Kidney capillary endothelial cell (primary cell): ENCODE data around the gene BRINP2.

Source experiments
- DNase-seq: peaks from one replicate; pipeline ENCODE4 v3.0.0-alpha.2; 2018; ENCODE audit warnings: low spot score

The BRINP2 gene

DNA sequence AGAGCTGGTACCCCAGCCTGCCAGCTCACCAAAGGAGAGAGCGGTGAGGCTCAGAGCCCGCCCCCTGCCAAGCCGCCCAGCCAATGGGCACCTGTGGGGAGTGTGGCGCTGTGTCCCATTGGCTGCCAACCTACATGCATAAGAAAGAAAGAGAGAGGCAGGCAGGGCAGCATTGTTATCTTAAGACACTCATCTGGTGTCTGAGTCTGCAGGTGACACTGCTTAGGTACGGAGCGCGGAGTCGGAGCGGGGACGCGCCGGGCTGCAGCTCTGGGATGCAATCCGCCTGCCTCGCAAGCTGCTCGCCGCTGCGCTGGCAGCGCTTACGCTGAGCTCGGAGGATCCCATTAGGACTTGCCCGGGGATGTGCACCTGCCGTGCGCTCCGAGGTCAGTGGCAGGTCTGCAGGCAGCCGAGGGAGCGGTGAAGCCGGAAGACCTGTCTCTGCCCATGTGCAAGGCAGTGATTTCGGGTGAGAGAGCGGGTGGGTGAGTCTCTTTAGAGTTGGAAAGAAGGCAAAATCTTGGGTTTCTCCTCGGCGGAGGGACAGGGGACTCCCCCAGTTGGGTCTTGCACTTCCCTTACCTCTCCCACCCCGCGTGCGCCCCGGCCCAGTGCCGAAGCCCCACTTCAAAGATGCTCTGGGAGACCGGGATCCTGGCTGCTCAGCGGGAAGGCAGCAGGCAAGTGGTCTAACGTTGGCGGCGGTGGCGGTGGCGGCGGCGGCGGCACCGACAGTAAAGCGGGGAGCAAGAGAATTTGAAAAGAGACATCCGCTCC, at the start of gene BRINP2:
Gene BRINP2 (plus strand): TSS at position 203 of the 780 bp plus-strand sequence. CDS start 58,919 bp downstream, outside the sequence.
- DNase-seq, result no peak

GRCh38 chr1:177122461-177123251, 48.1 kb upstream of the BRINP2 start:
- no peak for DNase-seq

- no peak for DNase-seq
Observed at GRCh38 chr1:177124577-177125278, 46.0 kb upstream of the BRINP2 start.

DNA sequence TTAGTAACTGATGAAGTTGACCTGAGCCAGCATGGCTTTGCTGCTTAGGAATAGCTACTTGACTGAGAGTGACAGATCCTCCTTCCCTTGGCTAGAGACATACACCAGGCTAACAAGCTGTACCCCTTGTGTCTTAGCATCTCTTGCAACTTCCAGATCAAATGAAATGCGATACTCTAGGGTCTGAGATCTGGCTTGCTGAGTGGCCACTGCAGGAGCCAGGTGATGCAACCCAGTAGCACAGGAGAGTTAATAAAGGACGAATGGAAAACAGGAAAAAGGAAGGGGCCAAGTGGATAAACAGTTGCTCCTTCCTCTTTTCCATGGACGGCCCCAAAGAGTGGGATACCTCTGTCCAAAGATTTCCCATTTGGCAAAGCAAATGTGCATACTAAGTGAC, 44.5 kb upstream of the BRINP2 start:
- DNase-seq, result no peak

DNA sequence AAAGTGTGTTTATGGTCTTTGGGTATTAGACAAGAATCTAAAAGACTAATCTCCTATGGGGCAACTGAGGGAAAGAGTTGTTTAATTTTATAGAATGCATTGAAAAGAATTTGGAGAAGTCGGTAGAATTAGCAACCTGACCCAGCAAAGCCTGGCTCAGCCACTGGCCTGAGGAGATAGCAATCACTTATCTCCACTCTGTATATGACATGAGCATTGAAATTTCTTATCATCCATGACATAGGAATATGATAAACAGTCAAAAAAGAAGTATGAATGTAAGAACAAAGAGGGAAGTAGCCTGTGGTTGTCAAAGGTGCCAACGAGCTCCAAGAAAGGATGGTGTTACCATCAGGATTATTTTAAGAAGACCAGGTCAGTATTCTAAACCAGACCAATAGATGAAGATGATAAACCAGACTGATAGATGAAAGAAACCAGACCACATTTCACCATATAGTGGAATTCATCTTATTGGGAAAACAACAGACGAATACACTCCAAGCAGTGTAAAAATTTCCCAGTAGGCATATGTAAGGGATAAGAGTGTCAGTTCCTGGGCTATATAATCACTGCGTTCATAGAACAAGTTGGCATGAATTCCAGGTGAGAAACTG, 42.0 kb upstream of the BRINP2 start:
- no peak for DNase-seq

GRCh38 chr1:177130451-177130945, 40.3 kb upstream of the BRINP2 start:
- DNase-seq, result no peak

GRCh38 chr1:177131723-177132122, 39.0 kb upstream of the BRINP2 start:
- no peak for DNase-seq

DNA sequence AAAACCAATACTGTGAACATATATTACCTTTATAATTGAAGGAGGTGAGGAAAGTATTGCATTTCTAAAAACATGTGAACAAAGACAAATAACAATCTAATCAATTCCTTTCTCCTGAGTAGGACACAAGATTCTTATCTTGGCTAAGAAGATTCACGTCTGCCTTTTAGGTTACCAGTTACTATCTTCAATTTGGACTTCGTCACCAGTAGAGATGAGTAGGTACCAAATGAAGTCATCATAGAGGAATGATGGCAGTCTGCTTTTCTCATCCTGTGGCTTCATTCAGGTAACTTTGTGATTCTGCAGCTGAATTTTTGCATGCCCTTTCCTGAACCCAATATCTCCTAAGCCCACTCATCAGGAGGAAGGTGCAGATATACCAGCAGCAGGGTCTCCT, 38.6 kb upstream of the BRINP2 start:
- DNase-seq, result no peak

- DNase-seq, result no peak
Observed at GRCh38 chr1:177133977-177134538, 36.7 kb upstream of the BRINP2 start.

- no peak for DNase-seq
Observed at GRCh38 chr1:177135250-177135649, 35.5 kb upstream of the BRINP2 start.

- DNase-seq, result no peak
Observed at GRCh38 chr1:177137814-177138213, 32.9 kb upstream of the BRINP2 start.

DNA sequence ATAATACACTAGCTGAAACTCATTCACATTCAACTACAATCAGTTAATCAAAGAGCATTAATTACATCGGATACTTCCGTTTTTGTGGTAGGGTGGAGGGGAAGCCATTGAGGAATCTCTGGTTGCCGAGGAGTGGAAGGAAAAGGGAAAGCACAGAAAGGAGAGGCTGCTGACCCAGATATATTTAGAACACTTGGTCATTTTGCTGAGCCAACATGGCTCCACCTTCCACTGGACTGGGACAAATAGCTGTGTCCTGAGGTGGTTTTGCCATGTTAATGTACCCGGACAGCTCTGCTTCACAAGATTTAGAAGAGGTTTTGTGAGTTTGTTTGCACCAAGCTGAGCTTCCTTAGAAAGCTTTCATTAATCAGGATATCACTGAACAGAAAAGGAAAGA, 32.4 kb upstream of the BRINP2 start:
- no peak for DNase-seq

DNA sequence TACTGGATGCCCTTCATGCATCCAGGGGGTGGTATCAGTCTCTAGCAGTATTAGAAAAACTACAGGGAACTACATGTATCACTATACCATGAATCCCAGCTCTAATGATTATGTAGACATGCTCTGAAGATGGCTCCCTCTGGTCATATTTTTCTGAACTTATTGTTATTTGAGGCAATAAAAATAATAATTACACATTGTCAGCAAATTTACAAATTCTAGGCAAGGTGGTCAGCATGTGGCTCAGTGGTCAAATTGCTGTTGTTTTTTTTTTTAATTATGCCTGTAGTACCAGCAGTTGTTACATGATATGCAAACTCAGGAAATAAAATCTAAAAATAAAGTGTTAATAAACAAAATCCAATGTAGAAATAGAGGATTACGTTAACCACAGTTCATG, 28.7 kb upstream of the BRINP2 start:
- DNase-seq, result no peak

DNA sequence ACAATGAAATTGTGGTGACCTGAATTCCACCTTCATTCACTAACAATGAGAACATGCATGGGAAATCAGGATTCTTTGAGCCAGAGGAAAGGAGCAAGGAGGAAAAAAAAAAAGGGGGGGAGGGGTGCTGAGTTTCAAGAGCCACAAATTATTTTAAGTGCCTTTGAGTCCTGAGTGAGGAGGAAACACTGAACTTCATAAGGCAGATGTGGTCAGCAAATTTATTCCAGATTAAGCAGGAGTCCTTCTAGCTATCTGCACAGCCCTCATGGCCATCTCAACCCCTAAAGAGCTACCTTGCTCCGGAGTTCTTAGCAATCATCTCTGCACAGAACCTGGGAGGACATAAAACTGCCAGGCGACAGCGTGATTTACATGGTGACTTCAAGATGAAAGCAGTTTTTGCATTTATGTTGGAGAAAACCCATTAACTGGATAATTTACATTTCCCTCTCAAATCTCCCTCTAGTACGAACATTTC, 27.9 kb upstream of the BRINP2 start:
- no peak for DNase-seq

- no peak for DNase-seq
Observed at GRCh38 chr1:177145106-177146070, 25.4 kb upstream of the BRINP2 start.

DNA sequence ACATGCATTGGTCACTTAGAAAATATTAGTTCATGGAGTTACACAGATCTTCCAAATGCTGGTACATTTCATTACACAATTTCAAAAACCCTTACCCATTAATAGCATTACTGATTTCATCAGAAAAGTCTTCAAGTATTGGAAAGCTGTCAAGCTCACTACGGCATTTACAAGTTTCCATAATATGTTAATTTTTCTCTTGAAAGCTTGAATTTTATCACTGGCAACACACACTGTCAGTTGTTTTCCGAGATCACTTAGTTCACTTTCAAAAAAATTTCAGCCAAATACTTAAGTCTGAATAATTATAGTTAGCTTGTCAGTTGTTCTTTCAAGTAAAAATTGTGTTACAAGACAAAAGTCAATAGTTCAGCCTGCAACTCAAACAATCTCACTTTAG, 24.3 kb upstream of the BRINP2 start:
- DNase-seq, result no peak

GRCh38 chr1:177162243-177162642, 8.5 kb upstream of the BRINP2 start:
- DNase-seq, result no peak

- no peak for DNase-seq
Observed at GRCh38 chr1:177163844-177164379, 6.8 kb upstream of the BRINP2 start.

DNA sequence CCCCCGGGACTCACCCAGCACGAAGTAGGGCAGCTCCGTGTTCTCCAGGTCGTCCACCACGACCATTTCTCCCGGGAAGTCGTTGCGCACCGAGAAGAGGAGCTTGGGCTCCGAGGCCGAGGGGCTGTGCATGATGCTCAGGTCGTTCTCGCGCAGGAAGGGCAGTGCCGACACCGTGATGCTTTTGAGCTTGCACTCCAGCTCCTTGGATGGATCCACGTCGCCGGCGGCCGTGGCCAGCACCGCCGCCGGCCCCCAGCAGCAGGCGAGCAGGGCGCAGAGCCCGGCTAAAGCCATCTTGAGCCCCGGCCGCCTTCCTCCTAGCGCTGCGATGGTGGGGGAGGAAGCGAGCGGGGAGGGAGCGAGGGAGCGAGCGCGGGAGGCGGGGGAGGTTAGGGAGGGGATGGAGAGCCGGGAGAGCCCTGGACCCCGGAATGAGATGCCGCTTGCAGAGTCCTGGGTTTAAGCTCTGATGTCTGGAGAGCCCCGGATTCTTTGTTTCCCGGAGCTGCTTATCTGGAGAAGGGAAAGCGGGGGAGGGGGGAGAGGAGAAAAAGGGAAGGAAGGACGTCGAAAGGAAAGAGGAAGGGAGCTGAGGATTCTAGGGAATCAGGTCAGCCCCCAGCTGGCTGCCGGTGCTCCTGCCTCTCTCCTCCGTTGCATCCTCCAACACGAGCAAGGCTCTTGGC, 6.2 kb upstream of the BRINP2 start, which contains the start of gene ASTN1:
Gene ASTN1 (minus strand): TSS at position 333 of the 689 bp plus-strand sequence. CDS start 36 bp downstream, at position 297.
- DNase-seq, result no peak
